GM20431 (cell line): ENCODE data around the gene CCDC185.

Experiments
- in situ Hi-C: fragments of 300-500 bp; cut with MseI, MboI; formaldehyde crosslinking; loops from one replicate; pipeline ENCODE4 v1.15.0; 2020; ENCODE audit warnings: low sequenced_read_pairs; ENCODE audit not compliant: unreplicated experiment

The CCDC185 gene

DNA sequence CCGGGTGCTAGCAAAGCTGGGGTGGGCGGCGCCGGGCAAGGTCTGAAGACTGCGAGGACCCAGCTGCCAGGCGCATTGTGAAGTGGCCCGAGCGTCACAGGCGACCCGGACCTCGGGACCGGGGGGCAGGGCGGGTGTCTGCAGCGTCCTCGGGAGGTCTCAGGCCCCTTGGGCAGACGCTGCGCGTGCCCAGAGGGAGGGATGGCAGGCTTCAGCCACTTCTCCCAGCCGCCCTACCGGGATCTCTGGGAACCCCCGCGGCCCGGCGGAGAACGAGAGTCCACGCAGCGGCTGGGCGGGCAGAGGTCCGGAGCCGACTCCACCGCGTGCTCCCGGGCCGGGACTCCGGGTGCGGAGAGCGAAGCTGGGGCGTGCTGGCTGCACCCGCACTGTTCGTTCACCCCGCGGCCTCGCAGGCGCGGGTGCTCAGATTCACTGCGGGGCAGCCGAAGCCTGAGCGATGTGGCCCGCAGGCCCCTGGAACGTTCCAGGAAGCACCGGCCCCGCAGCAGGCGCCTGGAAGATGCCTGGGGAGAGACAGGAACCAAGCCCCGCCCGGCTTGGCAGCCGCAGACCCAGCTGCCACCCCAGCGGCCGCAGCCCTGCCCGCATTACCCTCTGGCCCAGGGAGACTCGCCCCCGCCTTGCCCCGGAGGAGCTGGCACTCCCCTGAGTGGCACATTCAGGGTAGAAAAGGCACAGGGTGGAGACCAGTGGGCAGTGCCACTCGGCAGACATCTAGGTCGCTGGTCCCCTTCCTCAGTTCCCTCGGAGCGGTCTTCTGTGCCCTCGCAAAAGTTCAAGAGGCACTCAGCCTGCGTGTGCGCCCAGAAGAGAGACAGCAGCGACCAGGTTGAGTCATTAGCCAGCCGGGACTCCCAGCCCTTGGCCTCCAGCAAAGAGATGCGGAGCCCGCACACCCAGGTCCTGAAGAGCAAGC, at the start of gene CCDC185:
Gene CCDC185, plus strand, starts transcription at position 141 of the 940 bp plus-strand sequence. Its CDS starts 61 bp downstream, at position 202.
- in situ Hi-C loops = no loop called here

DNA sequence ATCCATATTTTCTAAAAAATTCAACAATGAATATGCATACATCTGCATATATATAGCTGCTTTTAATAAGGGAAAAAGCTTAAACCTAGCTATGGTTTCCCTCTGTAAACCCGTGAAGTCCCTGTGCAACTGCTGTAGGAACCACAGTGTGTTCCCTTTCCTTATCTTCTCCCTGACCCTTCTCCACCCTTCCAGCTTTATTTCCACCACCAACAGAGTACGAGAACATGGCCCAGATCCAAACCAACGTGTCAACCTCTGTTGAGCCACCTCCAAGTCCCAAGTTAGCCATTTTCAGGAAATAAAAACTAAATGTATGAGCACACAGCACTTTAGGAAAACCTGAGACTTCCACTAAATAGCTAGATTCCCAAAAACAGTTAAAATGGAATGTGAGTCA, 49.5 kb upstream of the CCDC185 start:
- in situ Hi-C loops = no loop called here

DNA sequence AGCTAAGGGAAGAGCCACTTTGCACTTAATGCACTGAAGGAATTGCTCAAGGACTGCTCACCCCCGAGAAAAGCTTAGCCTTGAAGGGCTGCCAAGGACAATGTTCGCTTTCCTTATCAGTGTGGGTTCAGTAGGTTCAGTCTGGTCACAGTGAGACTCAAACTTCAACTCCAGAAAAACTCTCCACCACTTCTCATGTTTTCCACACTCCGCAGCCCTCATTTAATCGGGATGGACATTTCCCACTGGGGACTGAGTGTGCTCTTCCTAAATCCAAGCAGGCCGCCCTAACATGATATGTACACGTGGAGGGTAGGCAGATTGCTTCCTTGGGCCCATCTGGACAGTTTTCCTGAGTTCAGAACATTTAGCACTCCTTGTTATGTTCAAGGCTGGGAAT, 48.7 kb upstream of the CCDC185 start:
- in situ Hi-C loops = no loop called here

DNA sequence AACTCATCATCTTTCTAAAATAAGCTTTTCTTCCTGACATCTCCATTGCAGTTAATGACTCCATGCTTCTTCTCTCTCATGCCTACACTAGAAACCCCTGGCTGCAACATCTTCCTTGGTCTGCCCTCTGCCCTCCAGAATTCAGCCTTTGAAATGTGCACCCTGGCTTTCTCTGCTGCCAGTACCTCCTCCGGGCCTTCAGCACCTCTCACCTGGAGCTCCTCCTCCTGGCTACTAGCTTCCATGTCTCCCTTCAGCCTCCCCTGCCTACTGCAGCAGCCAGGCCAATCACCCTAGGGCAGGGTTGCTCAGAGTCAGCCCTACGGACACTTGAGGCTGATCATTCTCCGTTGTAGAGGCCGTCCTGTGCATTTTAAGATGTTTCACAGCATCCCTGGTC, 47.5 kb upstream of the CCDC185 start:
- in situ Hi-C loops = no loop called here

DNA sequence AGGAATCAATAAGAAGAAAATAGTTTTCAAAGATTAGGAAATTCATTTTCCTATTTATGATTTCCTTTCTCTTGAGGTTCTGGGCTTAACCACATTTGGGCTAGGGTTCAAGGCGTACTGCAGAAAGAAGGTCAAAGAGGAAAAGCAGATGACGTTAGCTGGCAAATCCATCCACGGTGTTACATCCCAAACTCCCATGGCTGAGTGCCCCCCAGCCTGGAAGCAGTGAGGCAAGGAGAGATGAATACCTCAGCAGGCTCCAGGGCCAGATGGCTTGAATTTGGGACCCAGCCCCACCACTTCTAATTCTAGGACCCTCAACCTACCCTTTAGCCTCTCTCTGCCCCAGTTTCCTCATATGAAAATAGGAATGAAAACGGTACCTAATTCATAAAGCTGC, 46.9 kb upstream of the CCDC185 start:
- in situ Hi-C loops = no loop called here

DNA sequence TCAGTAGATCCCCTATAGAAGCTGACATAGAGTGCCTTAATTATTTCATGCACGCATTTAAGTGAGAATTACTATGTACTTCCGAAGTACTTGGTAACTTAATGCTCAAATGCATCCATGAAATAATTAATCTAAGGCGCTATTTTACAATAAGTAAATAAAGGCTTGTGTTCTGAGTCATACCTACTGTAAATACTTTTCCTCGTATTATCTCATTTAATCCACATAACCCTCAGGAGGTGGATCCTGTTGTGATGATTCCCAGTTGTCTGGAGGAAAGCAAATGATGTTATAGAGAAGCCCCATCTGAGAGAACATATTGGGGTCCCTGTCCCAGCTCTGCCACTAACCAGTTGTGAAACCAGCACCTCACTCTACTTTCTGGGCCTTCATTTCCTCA, 45.6 kb upstream of the CCDC185 start:
- in situ Hi-C loops = no loop called here

DNA sequence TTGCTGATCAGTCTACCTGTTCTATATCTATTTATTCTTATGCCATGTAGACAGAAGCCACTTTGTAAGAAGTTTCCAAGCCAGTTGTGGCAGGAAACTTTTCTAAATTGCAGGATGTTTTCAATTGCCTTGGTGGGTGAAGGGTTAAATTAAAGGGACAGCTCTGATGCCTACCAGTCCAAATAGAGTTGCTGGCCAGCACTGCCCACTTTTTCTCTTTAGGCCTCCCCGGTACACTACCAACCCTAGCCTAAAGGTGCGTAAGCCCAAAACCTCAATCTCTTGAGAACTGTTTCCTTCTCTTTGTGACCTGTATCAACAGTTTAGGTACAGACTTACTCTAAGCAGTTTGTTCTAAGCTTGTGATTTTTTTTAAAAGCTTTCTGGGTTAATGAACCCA, 44.8 kb upstream of the CCDC185 start:
- in situ Hi-C loops = no loop called here

DNA sequence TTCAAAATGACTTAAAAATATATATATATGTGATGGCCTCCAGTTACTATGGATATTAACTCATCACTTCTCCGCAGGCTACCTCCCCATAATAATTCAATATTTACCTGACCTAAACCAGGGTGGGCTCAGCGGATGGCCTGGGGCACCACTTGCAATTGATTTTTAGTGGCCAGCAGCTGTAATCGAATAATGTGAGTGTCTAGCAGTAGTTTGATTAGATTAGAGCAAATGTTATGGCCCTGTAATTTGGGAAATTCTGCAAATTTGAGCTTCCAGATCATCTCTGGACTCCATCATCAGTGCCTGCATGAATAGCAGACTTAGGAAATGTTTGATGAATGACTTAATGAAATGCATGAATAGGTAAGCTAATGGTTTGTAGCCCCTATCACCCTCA, 44.0 kb upstream of the CCDC185 start:
- in situ Hi-C loops = no loop called here

DNA sequence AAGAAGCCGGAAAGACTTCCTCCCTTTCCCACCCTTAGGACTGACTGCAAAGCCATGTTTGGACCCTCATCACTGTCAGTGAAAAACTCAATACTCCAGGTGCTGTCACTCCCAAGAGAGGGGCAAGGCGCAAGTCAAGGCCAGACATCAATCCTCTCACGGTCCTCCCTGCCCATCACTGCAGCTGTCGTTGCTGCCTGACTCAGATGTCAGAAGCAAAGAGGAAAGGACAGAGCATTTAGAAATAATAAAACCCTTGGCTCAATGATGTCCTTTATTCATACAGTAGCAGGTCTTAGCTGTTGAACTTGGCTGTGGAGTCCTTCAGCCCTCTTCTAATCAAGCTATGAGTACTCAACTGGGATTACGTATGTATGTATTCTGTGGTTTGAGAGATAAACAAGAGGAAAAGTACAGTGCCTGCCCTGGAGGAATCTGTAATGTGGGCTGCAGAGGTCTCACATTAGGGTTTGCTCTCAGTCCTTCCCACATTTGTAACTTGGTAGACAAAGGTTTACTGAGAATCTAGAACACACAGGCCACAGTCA, 42.8 kb upstream of the CCDC185 start:
- in situ Hi-C loops = no loop called here

DNA sequence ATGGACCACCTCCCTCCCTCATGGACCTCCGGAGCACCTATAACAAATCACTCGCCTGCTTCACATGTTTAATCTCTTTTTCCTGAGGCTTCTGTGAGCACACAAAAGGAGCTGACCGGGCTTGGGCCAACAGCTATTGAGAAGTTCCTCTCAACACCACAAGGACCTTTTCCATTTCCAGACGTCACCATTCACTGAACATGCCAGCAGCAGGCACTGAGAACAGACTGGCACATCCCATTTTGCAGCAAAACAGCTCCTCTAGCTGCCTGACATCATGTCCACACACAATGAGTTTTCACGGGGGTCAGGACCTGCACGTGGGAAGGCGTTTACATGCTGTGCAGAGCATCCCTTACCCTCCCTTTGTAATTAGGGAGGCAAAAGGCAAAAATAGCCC, 40.3 kb upstream of the CCDC185 start:
- in situ Hi-C loops = no loop called here

DNA sequence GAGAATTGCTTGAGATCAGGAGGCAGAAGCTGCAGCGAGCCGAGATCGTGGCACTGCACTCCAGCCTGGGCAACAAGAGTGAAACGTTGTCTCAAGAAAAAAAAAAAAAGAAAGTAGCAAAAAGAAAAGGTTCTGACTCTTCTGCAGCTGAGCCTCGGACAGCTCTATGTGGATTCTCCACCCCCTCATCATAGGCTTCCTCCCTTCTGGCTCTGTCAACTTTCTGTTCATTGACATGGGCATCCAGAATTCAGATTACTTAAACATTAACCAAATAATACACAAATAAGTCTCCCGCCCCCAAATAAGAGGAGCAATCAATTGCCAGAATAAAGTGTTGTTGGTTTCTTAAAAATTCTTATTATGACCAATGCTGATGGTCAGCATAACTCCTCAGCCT, 39.3 kb upstream of the CCDC185 start:
- in situ Hi-C loops = no loop called here

DNA sequence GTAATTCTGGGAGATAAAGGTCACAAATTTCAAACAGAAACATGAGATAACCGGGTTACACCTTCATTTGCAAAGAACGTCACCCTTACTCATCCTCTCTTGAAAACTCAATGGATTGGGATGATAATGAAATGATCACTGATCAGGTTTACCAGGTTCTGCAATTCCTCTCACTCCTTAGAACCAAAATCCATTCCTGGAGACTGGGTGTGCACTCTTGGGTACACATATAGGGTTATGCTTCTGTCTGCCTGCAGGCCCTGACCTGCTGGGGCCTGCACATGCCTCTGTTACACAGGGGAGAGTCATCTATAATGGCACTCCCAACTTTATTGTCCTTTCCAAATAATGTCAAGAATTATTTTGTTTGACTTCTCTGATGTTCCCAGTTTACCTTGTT, 37.5 kb upstream of the CCDC185 start:
- in situ Hi-C loops = no loop called here

DNA sequence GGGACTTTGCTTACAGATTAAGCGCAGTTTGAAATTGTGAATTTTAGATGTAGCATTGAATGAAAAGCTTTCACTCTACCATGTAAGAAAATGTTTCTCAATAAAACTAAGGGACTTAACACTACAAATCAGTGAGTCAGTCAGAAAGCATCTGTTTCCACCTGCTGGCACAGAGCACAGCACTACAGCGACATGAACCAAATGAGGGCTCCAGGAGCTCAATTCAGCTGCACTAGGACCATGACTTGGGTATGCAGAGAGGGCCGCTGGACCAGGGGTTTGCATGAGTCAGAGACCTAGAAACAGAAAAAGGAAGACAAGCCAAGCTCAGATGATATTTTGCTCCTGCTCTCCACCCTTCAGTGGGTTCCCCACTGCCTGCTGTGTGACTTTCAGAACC, 34.4 kb upstream of the CCDC185 start:
- in situ Hi-C loops = no loop called here

DNA sequence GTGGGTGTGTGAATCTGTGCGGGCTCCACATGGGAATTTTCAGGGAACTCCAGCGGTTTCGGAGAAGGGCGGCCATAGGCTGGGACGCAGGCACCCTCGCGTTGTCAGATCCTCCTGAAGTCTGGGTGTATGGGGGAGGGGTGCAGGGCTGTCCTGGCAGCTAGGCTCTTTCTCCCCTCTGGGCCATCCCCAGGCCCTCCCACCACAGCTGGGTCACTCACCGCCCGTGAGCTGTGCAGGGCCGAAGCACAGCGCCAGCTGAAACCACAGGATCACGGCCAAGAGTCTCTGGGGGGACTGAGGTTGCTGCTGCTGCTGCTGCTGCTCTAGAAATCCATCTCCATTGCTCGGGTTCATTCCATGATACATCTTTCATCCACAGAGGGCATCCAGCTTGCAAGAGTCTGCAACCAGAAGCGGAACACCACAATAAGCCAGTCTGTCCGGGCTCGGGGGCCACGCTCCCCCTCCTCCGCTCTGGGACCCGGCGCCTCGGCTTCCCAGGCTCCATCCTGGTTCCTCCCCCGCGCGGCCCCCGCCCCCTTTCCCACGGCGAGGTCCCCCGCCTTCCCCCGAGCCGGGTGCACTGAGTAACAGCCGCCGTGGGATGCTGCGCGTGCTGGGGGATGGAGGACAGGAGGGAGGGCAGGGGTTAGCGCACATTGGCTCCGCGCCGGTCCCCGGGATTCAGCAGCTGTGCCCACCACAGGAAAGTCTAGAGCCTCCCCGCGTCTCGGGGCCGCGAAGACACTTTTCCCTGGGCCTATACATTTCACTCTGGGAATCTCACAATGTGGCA, 30.0 kb upstream of the CCDC185 start:
- in situ Hi-C loops = no loop called here

DNA sequence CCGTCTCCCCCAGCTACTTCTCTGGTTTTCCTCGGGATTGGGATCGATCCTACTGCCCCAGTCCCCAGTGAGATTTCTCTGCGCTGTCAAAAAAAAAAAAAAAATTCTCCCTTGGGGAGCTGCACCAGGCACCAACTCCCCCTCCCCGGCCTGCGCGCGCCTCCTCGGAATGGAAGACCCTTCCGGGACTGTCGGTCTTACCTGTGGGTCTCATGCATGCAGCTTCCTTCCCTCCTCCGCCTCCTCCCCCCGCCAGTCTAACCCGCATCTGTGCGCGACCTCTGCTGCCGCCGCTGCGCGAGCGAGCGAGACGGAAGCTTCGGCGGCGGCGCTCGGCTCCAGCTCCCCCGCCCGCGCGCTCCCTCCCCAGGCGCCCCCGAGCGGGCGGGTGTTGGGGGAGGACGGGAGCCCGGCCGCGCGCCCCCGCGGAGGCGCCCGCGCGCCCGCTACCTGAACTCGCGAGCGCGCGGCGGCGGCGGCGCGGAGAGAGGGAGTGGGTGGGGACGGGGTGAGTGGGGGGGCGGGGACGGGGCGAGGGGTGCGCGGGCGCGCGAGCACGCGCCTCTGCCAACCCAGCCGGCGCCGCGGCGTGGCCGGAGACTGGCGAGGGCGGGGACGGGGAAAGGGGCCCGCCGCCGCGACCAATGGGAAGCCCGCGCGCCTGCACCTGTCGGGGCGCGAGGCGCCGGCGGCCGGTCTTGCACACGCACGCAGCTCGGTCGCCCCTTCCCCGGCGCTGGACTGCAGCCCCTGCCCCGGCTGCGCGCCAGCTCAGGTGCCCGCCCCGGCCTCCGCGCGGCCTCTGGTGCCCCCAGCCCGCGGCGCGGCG, 29.1 kb upstream of the CCDC185 start, which contains the start of gene SUSD4:
Gene SUSD4, minus strand, starts transcription at position 321 of the 829 bp plus-strand sequence. CDS start 751 bp downstream, outside the sequence.
- in situ Hi-C loops = no loop called here

DNA sequence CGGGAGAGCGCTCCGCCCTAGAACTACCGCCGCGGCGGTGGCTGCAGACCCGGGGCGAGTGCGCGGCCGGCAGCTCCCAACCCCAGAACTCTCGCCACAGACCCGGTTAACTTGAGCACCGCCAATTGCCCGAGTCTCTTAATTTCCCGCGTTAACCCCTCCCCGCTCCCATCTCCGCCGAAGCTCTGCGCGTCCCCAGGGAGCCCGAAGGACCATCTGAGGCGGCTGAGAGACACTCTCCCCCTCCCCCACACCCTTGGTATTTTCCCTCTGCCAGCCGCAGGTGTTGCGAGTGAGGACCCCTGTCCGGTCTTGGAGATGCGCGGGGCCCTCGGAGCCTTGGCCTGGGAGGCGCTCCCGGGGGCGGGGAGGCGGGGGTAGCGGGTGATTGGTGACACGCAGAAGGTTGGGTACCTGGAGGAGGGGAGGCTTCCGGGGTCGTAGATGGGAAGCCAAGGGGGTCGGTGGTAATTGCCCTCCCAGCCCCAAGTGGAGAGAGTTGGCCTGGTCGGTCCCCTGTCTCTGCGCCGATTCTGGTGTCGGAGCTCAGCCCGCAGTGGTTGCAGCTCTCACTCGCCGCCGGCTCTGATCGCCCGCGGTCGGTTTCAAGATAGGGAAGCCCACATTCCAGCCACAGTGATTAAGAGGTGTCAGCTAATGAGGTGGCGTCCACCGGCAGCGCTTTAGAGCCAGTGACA, 28.4 kb upstream of the CCDC185 start:
- in situ Hi-C loops = no loop called here

DNA sequence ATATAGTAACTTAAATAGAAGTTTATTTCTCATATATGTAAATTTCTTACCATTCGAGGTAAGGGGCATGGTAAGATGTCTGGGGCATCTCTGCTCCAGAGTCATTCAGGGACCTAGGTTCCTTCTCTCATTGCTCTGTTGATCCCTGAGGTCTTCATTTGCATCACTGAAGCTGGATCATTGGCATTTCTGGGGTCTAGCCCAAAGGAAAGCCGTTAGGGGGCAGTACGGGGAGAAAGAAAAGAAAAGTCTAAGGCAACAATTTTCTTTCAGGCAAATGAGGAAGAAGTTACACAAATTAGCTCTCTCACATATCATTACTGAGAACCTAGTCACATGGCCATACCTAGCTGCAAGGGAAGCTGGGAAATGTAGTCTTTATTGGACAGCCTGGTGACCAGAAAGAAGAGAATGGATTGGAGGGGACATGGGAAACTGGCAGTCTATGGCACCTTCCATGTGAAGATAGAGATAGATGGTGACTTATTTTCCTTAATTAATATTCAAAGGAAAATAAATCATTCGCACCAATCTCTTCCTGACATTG, 19.1 kb upstream of the CCDC185 start:
- in situ Hi-C loops = no loop called here

DNA sequence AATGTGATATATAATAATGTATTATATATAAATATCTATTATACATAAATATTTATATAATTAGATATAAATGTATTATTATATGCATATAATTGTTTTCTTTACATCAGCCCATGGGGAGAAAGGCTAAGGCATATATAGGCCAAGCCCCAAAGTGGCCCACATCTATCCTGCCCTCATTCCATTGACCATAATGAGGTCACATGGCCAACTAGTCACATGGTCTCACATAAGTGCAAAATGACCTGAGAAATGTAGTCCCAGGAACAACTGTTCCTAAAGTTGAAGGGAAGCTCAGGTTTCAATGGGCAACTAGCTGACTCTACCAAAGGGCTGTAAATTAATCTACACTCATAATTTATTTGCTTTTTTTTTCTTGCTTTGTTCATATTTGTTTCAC, 14.5 kb upstream of the CCDC185 start:
- in situ Hi-C loops = no loop called here

DNA sequence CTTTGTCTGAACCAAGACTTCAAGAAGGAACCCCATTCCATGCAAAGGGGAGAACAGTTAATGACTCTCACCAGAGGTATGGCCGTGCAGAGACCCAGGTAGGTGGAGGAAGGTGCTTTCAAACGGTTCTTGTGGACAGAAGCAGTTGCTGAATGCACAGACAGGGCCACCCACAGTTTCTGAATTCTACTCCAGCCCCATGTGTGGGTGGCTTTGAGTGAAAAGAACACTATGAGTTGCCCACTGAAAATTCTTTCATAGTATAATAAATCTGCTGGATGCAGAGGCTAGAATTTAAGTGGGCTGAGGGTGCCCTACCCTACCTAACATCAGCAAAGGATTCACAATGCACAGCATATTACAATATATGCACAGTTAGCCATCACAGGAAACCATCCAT, 7.2 kb upstream of the CCDC185 start:
- in situ Hi-C loops = no loop called here
